Spinal cord (tissue), 10 donors: ENCODE data around the gene RGMB. TPM values are rescaled to one million over a fixed set of nuclear protein-coding genes. Genes with fewer than 3 reads are reported as not detected.
"Not testable (repeated sequence)": the region's sequence is repeated elsewhere in the genome, so short reads cannot be mapped to it uniquely, and the experiment has no call there.

Experiments
- DNase-seq, 6 donors: peaks; one replicate each; pipeline versions ENCODE4 v3.0.0 to v3.0.0-alpha.2; 2013 to 2015; ENCODE audit warnings: low spot score in 6 of 6, low read depth in 4 of 6
- H3K27ac ChIP-seq: one replicate; pipeline ENCODE4 v1.5.1; 2013; ENCODE audit warnings: low read depth, low read length, control low read depth
- H3K27me3 ChIP-seq: one replicate; pipeline ENCODE4 v1.6.1; 2013; ENCODE audit warnings: low read length; ENCODE audit not compliant: control insufficient read depth, insufficient read depth
- H3K36me3 ChIP-seq: one replicate; pipeline ENCODE4 v1.6.1; 2013; ENCODE audit warnings: low read length; ENCODE audit not compliant: control insufficient read depth, insufficient read depth
- H3K4me1 ChIP-seq: one replicate; pipeline ENCODE4 v1.6.1; 2013; ENCODE audit warnings: low read length; ENCODE audit not compliant: control insufficient read depth, insufficient read depth
- H3K4me3 ChIP-seq: one replicate; pipeline ENCODE4 v1.5.1; 2013; ENCODE audit warnings: low read depth, low read length, control low read depth
- H3K9me3 ChIP-seq: one replicate; pipeline ENCODE4 v1.6.1; 2013; ENCODE audit warnings: low read length; ENCODE audit not compliant: control insufficient read depth, insufficient read depth
- WGBS: methylation state at CpG from one replicate; pipeline ENCODE4 v1.1.5; 2013; ENCODE audit warnings: missing lambda C conversion rate; ENCODE audit not compliant: insufficient coverage; 5-methylcytosine and 5-hydroxymethylcytosine counted together
- long read RNA-seq, 4 donors: transcript quantifications; one replicate each; lab custom pipeline, GENCODE V29; 2026
- polyA plus RNA-seq, 2 donors: library from polyadenylated mRNA; unstranded; fragments of 120-200 nt; gene quantifications; one replicate each; pipeline ENCODE4 v1.2.1, GENCODE V29; 2013; ENCODE audit not compliant: insufficient read length in 2 of 2
- total RNA-seq, 2 donors: library from RNA; depleted of rRNA in 1 of 2; stranded (reverse); fragments of 120-200 nt in 1 of 2; fragments of >200 nt in 1 of 2; gene quantifications; one replicate each; pipeline versions ENCODE4 v1.2.3 to v1.2.4, GENCODE V29; 2013 to 2014
- donor health status: healthy.

The RGMB gene, protein sequence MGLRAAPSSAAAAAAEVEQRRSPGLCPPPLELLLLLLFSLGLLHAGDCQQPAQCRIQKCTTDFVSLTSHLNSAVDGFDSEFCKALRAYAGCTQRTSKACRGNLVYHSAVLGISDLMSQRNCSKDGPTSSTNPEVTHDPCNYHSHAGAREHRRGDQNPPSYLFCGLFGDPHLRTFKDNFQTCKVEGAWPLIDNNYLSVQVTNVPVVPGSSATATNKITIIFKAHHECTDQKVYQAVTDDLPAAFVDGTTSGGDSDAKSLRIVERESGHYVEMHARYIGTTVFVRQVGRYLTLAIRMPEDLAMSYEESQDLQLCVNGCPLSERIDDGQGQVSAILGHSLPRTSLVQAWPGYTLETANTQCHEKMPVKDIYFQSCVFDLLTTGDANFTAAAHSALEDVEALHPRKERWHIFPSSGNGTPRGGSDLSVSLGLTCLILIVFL
- total RNA-seq (10 to 100 TPM; 30.1 to 36.9 TPM), polyA plus RNA-seq (10 to 100 TPM; 44.7 to 57.9 TPM)
- long read RNA-seq, donor 1, full-length matches to known transcripts = 12 of 12 reads
- long read RNA-seq, donor 1, partial matches to known transcripts = 0 of 12 reads
- long read RNA-seq, donor 1, other reads (novel, unspliced or antisense) = 0 of 12 reads
- long read RNA-seq, donor 2, transcript RGMB-207 (3 exons, 2,052 nt) = major isoform, 5 of 6 reads
- long read RNA-seq, donor 2, partial matches to known transcripts = 0 of 6 reads
- long read RNA-seq, donor 2, other reads (novel, unspliced or antisense) = 0 of 6 reads
- long read RNA-seq, donor 3, full-length matches to known transcripts = 7 of 15 reads
- long read RNA-seq, donor 3, partial matches to known transcripts = 8 of 15 reads
- long read RNA-seq, donor 3, other reads (novel, unspliced or antisense) = 0 of 15 reads
- long read RNA-seq, donor 4, partial matches to known transcripts = 0 of 1 reads
- long read RNA-seq, donor 4, other reads (novel, unspliced or antisense) = 0 of 1 reads

DNA sequence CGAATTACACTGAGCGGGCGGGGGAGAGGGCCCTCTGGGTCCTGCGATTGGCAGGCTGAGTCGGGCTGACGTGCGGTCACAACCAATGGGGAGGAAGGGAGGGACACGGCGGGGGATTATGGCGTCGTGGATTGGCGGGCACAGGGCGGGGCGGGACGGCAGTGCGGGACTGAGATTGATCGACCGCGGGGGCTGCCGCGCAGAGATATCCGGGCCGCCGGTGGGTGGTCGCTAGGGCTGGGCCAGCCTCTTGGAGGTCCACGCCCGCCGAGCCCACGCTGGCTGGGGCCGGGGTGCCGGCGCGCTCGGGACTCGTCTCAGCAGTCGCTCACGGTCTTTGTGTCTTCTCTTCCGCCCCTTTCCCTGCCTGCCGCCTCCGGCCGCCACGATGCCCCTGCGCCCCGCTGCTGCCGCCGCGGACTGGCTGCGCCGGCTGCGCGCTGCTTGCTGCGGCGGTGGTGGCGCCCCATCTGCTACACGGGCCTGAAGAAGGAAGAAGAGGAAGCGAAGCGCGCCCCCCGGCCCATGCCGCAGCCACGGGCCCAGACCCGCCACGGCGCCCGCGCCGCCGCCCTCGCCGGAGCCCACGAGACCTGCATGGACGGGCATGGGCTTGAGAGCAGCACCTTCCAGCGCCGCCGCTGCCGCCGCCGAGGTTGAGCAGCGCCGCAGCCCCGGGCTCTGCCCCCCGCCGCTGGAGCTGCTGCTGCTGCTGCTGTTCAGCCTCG lies at the start of gene RGMB:
RGMB (plus strand) TSS at position 200 of the 728 bp plus-strand sequence; CDS start at position 608, 408 bp downstream.
- peaks cover 2% of the 10 kb centered on the region for H3K36me3 ChIP-seq
- H3K4me1 ChIP-seq = peaks cover 26% of the 10 kb centered on the region
- H3K4me3 ChIP-seq = peak within 1 kb of the TSS; percentile 62
- no peaks in the 10 kb centered on the region for H3K27me3 ChIP-seq
- WGBS = under 1% methylated on average over 84 of the region's 84 CpGs
- no peaks in the 10 kb centered on the region for H3K9me3 ChIP-seq
- H3K27ac ChIP-seq = peak within 1 kb of the TSS; percentile 89
- peak; percentile 90 to 100 (median 97) for DNase-seq

DNA sequence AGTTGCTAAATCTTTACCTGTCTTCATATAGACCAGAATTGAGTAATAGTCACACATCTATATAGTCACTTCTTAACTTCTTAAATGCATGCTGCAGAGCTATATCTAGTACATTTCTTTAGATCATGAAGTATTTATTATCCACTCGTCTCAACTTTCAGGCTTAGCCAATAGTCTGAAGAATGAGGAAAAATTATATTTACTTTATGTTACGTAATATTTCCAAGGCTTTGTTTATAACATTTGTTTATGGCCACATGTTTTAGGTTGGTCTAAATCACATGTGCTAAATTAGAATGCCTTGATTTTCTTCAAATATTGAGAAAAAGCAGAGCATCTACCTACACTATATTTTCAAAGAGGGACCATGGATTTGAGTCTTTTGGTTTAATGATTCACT lies 47.2 kb upstream of the RGMB start:
- Histone ChIP-seq H3K9me3 (no peaks in the 10 kb centered on the region), H3K36me3 (no peaks in the 10 kb centered on the region), H3K27ac (no peak overlapping the region), H3K4me1 (no peaks in the 10 kb centered on the region), H3K27me3 (no peaks in the 10 kb centered on the region), H3K4me3 (no peak overlapping the region)
- no CpG with 5 or more reads among the region's 2 CpGs for WGBS
- DNase-seq = no peak

DNA sequence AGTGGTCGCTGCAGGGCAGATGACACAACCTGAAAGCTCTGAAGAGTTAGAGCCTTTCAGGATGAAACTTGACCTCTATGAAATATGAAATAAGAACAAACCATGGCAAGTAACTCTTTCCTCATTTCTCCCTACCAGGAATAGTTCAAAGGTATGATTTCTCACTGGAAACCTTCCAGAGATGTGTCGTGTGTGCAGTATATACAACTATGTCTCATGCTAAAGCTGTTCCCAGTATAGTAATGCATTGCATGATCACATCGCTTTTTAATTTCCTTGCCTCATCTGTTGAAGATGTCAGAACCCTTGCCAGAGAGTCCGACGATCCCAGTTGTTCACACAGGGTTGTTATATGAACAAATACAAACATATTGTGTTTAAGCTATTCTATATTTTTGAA lies 45.8 kb upstream of the RGMB start:
- Histone ChIP-seq H3K9me3 (no peaks in the 10 kb centered on the region), H3K4me3 (no peak overlapping the region), H3K4me1 (no peaks in the 10 kb centered on the region), H3K27me3 (no peaks in the 10 kb centered on the region), H3K27ac (no peak overlapping the region), H3K36me3 (no peaks in the 10 kb centered on the region)
- 100% methylated on average over 2 of the region's 5 CpGs for WGBS
- no peak for DNase-seq

GRCh38 chr5:98734646-98735045 lies 38.8 kb upstream of the RGMB start:
- no peaks in the 10 kb centered on the region for H3K9me3 ChIP-seq
- H3K4me1 ChIP-seq = no peaks in the 10 kb centered on the region
- no peaks in the 10 kb centered on the region for H3K27me3 ChIP-seq
- no peaks in the 10 kb centered on the region for H3K36me3 ChIP-seq
- H3K27ac ChIP-seq = no peak overlapping the region
- H3K4me3 ChIP-seq = no peak overlapping the region
- no peak for DNase-seq

GRCh38 chr5:98735806-98736507 lies 37.5 kb upstream of the RGMB start:
- no peaks in the 10 kb centered on the region for H3K9me3 ChIP-seq
- no peak for DNase-seq
- no peaks in the 10 kb centered on the region for H3K4me1 ChIP-seq
- H3K36me3 ChIP-seq = no peaks in the 10 kb centered on the region
- H3K4me3 ChIP-seq = no peak overlapping the region
- no CpG with 5 or more reads among the region's 1 CpG for WGBS
- H3K27me3 ChIP-seq = no peaks in the 10 kb centered on the region
- no peak overlapping the region for H3K27ac ChIP-seq

DNA sequence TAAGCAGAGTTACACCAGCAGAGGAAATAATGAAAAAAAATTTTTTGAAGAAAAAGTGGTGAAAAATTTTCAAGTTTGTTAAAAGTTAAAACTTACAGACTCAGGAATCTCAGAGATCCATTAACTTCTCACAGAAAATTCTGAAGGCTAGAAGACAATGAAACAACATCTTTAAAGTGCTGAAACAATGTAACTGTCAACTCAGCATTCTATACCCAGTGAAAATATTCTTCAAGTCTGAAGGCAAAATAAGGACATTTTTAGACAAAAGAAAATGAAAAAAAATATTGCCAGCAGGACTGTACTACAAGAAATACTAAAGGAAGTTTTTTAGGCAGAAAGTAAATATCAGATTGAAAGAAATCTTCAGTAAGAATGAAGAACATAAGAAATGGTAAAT lies 36.7 kb upstream of the RGMB start:
- no peak overlapping the region for H3K27ac ChIP-seq
- no peaks in the 10 kb centered on the region for H3K4me1 ChIP-seq
- no peak overlapping the region for H3K4me3 ChIP-seq
- no peaks in the 10 kb centered on the region for H3K27me3 ChIP-seq
- H3K36me3 ChIP-seq = no peaks in the 10 kb centered on the region
- no peak for DNase-seq
- H3K9me3 ChIP-seq = no peaks in the 10 kb centered on the region

DNA sequence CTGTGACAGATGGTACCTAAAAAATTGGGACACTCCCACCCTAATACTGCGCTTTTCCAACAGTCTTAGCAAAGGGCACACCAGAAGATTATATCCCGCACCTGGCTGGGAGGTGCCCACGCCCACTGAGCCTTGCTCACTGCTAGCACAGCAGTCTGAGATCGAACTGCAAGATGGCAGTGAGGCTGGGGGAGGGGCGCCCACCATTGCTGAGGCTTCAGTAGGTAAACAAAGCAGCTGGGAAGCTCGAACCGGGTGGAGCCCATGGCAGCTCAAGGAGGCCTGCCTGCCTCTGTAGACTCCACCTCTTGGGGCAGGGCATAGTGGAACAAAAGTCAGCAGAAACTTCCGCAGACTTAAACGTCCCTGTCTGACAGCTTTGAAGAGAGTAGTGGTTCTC lies 36.0 kb upstream of the RGMB start:
- H3K4me1 ChIP-seq, H3K27me3 ChIP-seq, H3K4me3 ChIP-seq, H3K9me3 ChIP-seq, H3K36me3 ChIP-seq, H3K27ac ChIP-seq, DNase-seq: not testable (repeated sequence)
- 89% methylated on average over 9 of the region's 9 CpGs for WGBS

DNA sequence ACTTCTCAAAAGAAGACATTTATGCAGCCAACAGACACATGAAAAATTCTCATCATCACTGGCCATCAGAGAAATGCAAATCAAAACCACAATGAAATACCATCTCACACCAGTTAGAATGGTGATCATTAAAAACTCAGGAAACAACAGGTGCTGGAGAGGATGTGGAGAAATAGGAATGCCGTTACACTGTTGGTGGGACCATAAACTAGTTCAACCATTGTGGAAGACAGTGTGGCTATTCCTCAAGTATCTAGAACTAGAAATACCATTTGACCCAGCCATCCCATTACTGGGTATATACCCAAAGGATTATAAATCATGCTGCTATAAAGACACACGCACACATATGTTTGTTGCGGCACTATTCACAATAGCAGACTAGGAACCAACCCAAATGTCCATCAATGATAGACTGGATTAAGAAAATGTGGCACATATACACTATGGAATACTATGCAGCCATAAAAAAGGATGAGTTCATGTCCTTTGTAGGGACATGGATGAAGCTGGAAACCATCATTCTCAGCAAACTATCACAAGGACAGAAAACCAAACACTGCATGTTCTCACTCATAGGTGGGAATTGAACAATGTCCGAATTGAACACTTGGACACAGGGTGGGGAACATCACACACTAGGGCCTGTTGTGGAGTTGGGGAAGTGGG lies 34.8 kb upstream of the RGMB start:
- H3K4me3 ChIP-seq, H3K4me1 ChIP-seq, H3K36me3 ChIP-seq, H3K9me3 ChIP-seq, H3K27me3 ChIP-seq, DNase-seq, H3K27ac ChIP-seq: not testable (repeated sequence)
- WGBS = no CpG with 5 or more reads among the region's 4 CpGs

GRCh38 chr5:98741926-98742325 lies 31.5 kb upstream of the RGMB start:
- no peak for DNase-seq
- Histone ChIP-seq H3K9me3 (no peaks in the 10 kb centered on the region), H3K36me3 (no peaks in the 10 kb centered on the region), H3K4me1 (no peaks in the 10 kb centered on the region), H3K4me3 (no peak overlapping the region), H3K27me3 (no peaks in the 10 kb centered on the region), H3K27ac (no peak overlapping the region)
- 75% methylated on average over 1 of the region's 1 CpG for WGBS
